GM19240 (cell line): ENCODE data around the gene MAN1C1.
"Not testable (repeated sequence)": the region's sequence is repeated elsewhere in the genome, so short reads cannot be mapped to it uniquely, and the experiment has no call there.

ENCODE experiments used
- DNase-seq: peaks from one replicate; pipeline ENCODE4 v3.0.0; 2011; ENCODE audit warnings: low spot score; ENCODE audit not compliant: insufficient read length

MAN1C1 gene

DNA sequence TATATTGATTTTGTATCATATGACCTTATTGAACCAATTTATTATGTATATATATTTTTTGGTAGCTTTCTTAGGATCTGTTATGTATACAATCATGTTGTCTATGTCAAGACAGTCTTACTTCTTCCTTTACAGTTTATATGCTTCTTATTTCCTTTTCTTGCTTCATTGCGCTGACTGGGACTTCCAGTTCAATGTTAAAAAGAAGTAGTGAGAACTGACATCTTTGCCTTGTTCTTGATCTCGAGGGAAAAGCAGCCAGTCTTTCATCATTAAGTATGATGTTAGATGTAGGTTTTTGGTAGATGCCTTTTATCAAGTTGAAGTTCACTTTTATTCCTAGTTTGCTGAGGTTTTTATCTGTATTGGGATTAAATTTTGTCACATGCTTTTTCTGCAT is 17.5 kb downstream of the MAN1C1 start:
- no peak for DNase-seq

DNA sequence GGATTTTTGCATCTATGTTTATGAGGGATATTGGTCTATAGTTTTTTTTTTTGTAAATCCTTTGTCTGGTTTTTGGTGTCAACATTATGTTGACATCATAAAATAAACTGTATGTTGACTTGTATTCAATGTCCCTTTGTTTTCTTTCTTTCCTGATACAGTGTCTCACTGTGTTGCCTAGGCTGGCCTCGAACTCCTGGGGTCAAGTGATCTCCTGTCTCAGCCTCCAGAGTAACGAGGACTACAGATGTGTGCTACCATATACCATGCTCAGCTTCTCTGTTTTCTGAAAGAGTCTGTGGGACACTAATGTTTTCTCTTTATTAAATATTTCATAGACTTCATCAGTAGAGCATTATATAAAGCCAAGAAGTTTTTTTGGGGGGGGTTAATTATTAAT is 18.3 kb downstream of the MAN1C1 start:
- no peak for DNase-seq

- not testable (repeated sequence) for DNase-seq
Observed at GRCh38 chr1:25636141-25636540, 19.6 kb downstream of the MAN1C1 start.

DNA sequence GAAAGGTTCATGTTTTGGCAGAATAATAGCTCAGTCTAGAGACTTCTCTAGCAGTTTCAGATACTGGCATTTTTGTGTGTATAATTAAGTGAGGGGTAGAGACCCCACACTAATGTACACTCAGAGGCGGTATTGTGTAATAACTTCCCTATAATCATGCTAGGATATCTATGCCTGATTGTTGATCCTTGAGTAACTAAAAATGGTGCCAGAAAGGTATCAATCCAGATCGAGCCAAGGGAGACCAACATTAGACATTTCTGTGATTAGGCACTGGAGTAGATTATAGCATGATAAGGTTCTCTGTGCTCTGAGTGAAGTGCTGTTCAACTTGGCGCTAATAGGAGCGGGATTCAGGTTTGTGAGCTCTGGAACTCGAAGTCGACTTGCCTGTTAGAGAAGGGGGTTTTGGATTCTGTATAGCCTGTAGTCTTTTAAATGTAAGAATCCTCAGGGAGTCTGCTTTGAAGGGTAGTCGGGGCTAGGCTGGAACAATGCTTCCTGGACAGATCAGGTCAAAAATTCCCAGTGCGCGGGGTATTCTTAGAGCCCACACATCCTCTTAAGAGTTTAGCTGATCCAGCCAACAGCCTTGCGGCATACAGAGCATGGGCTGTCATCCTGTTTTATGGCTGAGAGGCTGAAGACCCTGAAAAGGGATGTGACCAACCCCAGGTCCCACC is 24.2 kb downstream of the MAN1C1 start:
- DNase-seq, result no peak

DNA sequence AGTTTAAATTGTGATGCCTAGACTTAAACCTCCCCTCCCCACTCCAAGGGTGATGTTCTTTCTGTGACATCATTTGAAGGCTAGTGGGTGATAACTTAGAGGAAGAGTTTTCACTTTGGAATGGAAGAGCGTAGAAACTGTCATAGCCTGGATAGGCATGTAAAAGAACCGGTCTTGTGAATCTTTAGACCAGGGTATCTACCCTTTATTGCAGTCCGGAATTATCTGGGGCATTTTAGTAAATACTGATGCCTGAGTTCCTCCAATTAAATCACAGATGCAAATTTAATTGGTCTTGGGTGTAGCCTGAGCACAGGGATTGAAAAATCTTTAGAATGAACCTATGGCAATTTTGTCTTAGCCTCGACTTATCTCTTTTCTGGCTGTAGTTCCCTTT is 24.7 kb downstream of the MAN1C1 start:
- DNase-seq, result no peak

GRCh38 chr1:25641931-25642573 is 25.5 kb downstream of the MAN1C1 start:
- no peak for DNase-seq

DNA sequence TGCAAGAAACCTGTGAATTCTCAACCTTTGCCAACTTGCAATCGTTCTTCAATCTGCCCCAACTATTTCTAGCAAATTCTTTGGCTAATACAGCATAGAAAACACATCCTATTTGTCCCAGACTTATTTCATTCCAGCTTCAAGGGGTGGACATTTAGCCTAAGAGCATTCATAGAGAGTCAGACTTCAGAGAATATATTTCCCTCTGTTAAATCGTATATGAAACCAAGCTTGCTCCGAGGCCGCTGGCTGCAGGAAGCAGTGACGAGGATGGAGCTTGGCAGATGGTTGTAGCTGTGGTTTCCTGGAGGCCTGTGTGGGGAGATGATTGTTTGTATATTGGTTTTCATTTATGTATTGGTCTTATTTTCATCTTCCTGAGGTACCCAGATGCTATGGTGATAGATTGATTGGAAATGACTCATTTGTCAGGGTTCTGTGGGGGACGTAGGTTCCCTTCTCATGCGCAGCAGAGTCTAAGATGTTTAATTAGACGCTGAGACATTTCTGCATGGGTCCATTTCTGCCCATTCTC is 26.1 kb downstream of the MAN1C1 start:
- peak; percentile 38 for DNase-seq

GRCh38 chr1:25643929-25644328 is 27.3 kb downstream of the MAN1C1 start:
- DNase-seq, result no peak

DNA sequence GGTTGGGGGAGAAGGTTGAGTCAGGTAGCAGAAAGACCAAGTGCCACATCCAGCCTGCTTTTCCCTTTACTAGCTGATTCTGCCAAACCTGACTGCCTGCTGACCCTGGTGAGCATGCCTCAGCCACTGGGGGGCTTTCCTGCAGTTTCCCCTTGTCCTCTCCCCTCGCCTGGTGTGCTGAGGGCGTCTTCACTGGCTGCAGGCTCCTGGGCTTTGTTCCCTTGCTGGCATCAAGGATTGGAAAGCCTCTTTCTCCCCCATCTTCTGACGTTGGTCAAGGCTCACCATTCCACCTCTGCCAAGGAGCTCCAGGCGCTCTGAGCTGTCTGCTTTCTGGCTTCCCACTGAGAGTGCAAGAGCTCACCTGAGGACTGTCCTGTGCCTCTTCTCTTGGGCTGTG is 28.4 kb downstream of the MAN1C1 start:
- DNase-seq, result no peak

DNA sequence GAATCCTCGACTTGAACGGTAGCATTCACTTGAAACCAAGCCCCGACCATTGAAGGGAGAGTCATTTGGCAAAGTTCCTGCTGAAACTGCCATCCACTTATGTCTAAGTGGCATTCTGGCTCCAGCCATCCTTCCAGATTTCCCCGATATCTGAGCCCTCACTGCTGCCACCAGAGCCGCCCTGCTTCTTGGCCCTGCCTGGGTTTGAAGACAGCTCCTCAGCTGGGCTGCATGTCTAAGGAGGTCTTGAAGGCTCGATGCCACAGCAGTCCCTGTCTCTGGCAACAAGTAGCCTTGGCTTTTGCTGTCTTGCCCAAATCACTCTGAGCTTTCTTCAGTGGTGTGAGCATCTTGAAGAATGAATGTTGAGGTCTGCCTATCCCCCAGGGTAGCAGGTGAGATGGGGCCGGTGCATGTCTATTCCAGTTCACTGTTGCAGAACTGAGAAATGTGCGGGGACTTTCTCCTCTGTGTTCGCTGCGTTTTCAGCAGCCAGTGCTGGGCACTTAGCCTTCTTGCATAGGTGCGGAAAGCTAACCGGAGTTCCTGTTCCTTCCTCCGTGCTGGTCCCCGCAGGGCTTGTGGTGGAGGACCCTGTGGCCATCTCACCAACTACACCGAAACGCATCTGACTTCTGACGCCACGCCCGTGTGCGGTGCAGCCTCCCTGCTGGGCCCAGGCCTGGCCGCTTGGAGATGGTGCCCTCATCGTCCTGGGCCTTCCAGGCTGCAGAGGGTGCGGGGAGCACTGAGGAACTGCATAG is 29.2 kb downstream of the MAN1C1 start:
- no peak for DNase-seq

DNA sequence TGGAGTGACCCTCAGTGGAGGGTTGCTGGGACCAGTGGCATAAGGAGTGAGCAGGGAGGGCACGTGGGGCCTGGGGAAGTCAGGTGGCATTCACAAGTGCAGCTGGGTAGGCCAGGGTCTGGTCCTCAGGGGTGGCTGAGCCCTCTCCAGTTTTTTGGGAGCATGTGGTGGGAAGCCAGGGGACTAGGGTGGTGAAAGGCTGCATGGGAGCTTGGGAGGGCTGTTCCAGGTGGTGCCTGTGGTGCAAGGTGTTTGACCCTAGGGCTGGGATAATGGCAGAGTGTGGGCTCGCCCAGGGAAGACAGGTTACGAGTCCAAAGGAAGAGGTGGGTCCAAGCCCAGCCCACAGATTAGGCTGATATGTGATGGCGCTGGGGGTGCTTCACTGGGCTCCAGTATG is 30.5 kb downstream of the MAN1C1 start:
- DNase-seq, result no peak

GRCh38 chr1:25647863-25648262 is 31.3 kb downstream of the MAN1C1 start:
- DNase-seq, result no peak

DNA sequence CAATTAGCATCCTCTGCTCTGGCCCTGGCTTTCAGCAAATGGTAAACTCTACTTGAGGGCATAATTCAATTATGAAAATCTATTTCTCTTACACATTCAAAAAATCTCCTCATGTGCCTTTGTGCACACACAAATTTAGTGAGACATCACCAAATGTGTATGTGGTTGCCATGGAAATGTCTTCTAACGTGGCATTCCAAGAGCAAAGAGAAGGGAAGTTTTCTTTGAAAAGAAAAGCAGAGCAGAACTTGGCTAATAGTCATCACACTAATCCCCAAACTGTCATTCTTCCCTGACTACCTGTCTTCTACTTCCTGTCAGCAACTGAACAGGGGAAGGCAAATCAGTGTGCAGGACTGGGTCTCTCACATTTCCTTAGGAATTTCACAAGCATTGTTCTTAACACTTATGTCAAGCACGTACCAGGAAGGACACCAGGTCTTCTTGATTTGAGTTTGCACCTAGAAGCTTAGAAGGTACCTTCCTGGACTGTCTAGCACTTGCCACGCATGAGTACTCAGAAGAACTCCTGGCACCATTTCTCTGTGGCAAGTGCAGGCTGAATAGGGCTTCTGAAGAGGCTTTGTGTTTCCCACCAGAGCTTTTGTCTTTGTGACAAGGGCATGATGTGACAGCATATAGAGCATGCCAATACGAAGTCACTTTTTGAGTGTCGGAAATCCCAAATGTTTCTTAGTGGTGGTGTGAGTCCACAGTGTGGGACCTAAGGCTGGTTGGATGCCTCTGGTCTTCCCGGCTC is 32.3 kb downstream of the MAN1C1 start:
- DNase-seq, result no peak

DNA sequence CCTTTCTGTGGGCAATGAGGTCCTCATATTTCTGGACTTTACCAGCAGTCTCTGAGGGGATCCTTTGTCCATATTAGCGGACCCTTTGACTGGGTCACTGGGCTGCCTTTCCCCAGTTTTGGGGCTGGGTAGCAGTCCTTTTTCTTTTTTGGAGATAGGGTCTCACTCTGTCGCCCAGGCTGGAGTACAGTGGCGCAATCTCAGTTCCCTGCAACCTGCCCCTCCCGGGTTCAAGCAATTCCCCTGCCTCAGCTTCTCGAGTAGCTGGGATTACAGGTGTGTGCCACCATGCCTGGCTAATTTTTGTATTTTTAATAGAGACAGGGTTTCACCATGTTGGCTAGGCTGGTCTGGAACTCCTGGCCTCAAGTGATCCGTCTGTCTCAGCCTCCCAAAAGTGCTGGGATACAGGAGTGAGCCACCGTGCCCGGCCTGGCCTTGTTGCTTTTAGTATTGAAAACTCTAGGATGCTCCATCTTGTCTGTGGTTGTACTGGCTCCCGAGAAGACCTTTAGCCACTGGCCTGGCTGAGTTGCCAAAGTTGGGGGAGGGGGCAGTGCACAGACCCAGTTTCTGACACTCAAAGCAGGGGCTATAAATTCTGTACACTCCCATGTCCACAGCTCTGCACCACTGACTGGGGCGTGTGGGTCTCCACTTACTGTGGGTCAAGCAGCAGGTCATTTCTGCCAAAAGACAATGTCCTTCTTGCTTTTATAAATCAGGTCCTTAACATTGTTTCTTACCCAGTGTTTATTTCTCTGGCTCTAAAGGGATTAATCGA is 33.1 kb downstream of the MAN1C1 start:
- DNase-seq, result no peak

- DNase-seq, result no peak
Observed at GRCh38 chr1:25650289-25650576, 33.6 kb downstream of the MAN1C1 start.

DNA sequence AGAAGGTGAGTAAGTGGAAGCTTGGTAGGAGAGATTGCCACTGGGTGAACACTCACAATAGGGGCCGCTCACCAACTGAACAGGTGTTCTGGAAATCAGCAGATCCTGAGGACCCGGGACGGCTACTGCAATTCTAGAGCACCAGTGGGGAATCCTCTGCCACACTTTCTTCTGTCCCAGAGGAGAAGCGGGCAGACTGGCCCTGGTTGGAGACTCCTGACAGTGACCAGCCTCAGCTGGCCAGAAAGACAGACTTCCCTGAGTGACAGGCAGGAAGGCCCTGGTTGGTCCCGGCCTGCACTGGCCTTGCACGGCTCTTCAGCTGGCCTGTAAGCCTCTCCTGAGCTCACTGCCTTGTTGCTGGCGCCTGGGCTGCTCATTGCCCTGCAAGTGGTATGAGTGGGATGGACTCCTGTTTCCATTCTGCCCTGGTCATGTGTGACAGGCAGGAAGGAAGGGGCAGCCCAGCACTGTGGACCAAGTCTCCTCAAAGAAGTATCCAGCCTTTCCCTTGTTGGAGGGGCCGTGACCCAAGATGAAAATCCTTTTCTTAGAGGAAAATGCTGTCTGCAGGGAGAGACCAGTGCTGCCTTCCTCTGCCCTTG is 34.5 kb downstream of the MAN1C1 start:
- no peak for DNase-seq

DNA sequence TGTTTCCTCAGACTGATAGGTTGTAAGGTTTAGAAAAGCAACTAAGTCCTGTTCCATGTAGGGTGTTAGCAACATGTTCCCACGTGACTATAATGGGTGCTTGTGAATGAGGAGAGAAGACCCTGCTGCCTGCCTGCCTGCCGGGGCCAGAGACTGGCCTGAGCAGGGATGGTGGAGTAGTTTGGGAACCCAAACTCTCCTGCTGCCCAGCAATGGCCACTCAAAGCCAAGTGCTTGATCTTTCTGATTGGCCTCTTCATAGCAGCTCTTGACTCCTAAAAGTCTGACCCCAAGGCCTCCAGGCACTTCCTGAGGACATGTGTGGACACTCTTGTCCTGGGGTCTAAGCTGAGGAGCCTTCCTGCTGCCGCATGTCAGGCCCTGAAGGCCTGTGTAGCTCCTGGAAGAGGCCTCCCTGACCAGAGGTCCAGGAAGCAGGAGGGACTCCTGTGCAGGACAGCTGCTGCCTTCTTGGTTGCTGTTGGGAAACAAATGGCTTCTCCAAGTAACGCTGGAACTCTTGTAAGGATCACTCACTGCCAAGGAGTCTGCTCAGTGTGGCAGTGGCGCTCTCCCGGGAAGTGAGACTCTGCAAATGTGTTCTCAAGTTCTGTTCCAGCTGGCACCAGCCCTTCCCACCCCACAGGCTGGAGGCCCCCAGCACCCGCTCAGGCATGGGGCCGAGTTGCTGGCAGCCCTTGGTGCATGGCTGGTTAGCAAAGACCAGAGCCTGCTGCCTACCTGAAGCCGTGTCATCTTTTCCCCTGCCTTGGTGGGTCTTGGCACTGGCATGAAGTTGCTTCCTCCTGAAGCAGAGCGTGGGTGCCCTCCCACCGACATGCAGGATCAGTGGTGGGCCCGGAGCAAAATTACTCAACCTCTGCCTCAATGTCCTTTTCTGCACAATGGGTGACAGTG is 35.5 kb downstream of the MAN1C1 start:
- DNase-seq, result no peak

- DNase-seq, result no peak
Observed at GRCh38 chr1:25653558-25653957, 37.0 kb downstream of the MAN1C1 start.

- no peak for DNase-seq
Observed at GRCh38 chr1:25654109-25654660, 37.6 kb downstream of the MAN1C1 start.
